Renal cortex interstitium (tissue), 11 donors: Measurements from ENCODE around the gene AUTS2. TPM values are rescaled to one million over a fixed set of nuclear protein-coding genes. Genes with fewer than 3 reads are reported as not detected.
A peak's percentile ranks its signal among the peaks of the same experiment; 100 is the strongest.

Experiments used
- DNase-seq, 11 donors: peaks; one replicate each; pipeline ENCODE4 v3.0.0-alpha.2; 2013; ENCODE audit warnings: low read depth in 9 of 11, low spot score in 4 of 11; ENCODE audit errors: extremely low read depth in 1 of 11
- polyA plus RNA-seq, 3 donors: library from polyadenylated mRNA; unstranded; fragments of 120-200 nt; gene quantifications; one replicate each; pipeline ENCODE4 v1.2.1, GENCODE V29; 2013; ENCODE audit not compliant: insufficient read length in 3 of 3

Gene AUTS2
- polyA plus RNA-seq, 3 donors, result 78.0 to 102 (median 90.7) TPM

DNA sequence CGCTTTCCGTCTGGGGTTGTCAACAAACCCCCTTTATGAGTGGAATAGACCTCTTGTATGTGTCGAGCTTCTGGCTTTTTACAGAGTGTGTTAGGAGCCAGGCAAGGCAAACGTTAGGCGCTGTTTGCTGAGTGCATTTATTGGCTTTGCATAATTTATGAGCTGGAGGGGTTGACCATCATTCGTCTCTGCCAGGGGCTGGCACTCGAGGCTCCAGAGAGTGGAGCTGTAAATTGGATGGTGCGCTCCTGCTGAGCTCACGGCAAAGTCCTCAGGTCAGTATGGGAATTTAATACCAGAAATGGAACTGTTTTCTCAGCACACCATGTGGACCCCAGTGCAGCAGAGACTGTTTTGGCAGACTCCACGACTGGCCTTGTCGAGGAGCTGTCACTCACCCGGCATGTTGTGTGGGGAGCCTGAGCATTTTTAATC lies 834.3 kb downstream of the AUTS2 start:
- peak; percentile 29 to 77 (median 57) for DNase-seq

DNA sequence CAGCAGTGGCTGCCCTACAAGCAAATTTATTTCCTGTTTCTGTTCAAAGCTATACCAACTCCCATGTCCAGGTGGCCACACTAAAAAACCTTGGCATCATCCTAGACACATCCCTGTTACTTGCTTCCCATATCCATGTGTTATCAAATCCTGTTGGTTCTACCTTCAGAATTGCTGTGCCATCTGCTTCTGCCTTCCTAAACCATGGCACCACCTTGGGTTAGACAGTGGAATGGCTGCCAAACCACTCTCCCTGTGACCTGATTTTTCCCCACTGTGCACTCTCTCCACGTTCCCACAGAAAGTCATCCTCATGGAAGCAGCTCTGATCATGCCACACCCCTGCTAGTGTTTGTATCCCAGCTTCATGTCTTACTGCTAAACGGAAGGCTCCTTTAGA lies 836.1 kb downstream of the AUTS2 start:
- no peak for DNase-seq

DNA sequence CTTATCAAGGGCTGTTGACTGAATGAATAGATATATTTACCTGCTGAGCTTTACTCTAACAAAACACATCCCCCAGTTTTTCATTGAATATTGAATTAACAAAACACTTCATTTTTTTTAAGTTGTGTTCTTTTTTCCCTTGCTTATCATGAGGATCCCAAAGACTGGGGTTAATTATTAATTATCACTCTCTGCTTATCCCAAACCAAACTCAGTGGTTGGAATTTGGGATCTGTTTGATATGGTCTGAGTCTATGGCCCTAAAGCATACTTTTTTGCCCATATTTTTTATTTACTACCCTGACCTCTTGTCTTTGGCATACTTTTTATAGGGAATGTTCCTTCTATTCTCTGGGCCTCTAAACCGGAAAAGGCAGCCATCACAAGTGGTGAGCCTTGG lies 836.5 kb downstream of the AUTS2 start:
- no peak for DNase-seq

DNA sequence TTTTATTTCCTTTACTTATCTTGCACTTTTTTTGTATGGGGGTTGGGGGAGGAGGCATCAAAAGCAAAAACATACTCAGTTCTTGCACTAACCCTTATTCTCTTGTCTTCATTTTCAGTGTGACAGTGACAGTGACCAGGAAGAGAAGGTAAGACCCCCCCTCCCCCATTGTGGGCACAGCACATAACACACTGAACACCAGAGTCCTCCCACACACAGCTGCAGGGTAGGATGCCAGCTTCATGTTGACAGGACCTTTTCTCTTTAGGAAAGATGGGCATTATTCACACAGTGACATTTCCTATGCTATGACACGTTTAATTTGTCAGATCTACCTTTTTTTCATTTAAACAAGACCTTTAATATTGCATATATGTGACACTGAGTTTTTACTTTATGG lies 837.4 kb downstream of the AUTS2 start:
- DNase-seq, result peak in 3 of 11 donors; percentile 37 to 59 (median 49)

DNA sequence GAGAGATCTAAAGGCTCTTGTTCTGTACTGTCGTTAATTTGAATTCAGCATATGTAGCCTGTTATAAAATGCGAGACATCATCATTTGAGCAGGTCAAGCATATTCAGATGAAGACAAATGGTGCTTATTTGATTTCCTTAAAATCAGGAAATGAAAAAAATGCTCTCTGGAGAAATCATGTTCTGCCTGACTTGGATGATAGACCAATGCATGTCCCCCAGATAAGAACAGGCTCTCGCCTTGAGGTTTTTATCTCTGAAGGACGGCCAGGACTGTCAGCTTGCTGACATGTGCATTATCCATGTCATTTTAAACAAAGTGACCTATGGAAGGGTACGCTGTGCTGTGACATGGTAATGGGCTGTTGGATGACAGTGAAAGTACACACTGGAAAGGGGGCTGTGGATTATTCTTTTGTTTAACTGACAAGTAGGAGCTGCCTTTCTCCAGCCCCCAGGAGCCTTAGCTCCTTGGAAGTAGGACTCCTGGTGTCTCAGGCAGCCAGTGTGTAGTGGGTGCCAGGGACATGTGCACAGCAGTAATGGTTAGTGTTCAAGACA lies 838.6 kb downstream of the AUTS2 start:
- no peak for DNase-seq

DNA sequence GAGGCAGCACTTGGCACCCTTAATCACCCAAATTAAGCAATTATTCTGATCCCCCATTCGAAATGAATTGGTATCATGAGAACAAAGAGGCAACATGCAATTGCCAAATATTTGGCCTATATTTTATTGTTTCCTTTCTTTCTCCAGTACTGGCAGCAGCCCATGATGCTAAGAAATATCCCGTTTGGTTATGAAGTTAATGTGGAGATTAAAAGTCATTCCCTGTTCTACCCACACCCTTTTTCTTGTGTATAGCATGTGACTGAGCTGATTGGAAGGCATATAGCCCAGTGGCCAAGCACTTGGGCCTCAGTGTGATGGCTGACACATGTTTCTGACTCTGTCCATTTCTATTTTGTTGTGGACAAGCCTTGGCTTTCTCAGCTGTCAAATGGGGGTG lies 841.4 kb downstream of the AUTS2 start:
- no peak for DNase-seq

GRCh38 chr7:70446448-70447143 lies 848.3 kb downstream of the AUTS2 start:
- no peak for DNase-seq

DNA sequence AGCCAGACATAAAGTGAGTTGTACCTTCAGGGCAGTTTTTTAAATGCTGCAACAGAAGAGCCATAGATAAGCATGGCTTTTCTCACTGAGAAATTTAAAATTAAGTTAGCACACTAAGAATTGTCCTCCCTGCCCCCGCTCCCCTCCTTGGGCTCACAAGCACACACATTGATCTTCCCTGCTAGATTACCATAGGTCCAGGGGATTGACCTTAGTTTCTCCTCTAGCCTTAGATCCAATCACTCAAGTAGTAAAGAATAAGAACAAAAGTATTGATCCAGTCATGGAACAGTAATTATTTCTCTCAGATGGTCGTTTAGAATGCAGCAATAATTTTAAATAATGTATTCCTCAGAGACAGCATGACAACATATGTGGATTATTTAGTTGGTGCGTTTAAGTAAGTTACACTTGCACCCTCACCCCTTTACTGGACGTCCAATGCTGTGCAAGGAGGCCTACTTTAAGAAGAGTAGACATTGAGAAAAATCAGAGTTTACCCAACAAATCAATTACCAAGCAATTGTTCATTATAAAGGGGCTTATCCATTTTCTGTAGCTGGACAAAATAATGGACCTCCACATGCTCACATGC lies 850.1 kb downstream of the AUTS2 start:
- DNase-seq, result no peak

GRCh38 chr7:70450731-70451130 lies 852.5 kb downstream of the AUTS2 start:
- no peak for DNase-seq

DNA sequence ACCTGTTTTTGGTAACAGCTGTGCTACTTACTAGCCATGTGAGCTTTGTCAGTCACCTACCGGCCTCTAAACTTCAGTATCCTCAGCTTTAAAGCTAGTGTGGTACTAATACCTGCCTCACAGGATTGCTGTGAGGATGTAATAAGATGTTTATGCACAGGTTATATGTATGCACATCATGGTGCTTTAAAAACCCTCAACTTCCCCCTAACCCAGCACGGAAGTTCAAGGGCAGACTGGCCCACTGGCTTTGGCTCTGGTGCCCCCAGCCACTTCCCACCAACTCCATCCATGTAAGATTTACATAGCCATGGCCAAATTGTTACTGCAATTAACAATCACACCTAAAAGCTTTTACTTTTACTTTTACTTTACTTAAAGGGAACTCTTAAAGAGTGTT lies 857.6 kb downstream of the AUTS2 start:
- no peak for DNase-seq

- DNase-seq, result no peak
Observed at GRCh38 chr7:70456719-70457118, 858.4 kb downstream of the AUTS2 start.

DNA sequence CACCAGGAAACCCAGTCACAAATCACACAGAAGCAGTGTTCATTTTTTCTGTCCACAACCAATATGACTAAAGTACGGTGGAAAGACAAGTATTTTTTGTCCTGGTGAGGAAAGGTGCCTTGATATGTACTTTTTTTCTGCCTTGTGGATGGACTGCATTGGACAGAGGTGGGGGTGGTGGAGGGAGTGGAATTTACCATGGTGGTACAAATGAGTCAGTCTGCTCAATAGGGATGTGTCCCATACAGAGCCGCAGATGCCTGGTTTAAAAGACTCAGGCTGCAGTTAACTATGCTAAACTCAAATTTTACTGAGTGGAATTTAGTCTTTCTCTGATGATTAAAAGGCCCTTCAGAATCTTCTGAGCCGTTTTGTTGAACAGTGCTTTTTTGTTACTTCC lies 859.2 kb downstream of the AUTS2 start:
- DNase-seq, result no peak

- no peak for DNase-seq
Observed at GRCh38 chr7:70457883-70458680, 859.8 kb downstream of the AUTS2 start.

GRCh38 chr7:70458745-70459144 lies 860.5 kb downstream of the AUTS2 start:
- no peak for DNase-seq

DNA sequence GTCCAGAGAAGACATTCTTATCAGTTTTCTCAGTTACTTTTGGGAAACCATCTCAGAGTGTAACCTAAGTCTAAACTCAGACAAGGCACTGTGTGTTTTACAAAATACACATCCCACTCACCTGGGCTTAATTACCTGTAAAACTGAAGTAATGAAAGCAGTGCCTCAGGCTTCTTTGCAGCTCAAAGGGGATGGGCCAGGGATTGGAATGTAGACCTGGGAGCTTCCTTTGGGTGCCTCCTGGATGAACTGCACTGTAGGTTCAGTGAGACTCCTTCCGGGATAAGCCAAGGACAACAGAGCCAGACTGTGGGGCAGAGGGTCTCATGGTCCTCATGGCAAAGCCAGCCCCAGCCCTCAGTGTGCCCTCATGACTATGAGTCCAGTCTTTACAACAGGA lies 861.3 kb downstream of the AUTS2 start:
- no peak for DNase-seq

DNA sequence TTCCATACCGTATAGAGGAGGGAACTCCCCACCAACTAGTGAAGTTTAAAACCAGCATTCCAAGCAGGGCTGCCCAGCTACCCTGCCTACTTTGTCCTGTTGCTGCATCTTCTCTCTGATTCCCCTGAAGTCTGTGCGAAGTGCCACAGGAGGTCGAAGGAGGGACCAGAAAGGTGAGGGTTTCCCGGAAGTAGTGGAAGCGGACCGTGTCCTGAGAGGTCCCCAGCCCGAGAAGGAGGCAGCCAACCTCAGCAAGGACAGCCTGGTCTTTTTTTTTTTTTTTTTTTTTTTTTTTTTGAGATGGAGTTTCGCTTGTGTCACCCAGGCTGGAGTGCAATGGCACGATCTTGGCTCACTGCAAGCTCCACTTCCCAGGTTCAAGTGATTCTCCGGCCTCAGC lies 861.8 kb downstream of the AUTS2 start:
- DNase-seq, result no peak

DNA sequence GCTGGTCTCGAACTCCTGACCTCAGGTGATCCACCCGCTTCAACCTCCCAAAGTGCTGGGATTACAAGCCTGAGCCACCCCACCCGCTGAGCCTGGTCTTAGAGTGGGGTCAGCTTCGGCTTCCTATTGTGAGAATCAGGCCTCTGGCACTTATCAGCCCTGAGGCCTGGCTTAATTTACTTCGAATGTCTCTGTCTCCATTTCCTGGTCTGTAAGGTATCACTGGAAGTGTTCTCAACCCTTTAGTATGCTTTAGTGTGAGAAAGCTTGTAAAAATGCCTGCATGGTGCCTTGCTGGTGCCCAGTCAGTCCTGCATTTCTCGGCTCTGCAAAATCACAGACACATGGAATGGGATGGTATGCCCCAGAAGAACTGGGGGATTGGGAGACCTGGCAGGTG lies 862.3 kb downstream of the AUTS2 start:
- no peak for DNase-seq

DNA sequence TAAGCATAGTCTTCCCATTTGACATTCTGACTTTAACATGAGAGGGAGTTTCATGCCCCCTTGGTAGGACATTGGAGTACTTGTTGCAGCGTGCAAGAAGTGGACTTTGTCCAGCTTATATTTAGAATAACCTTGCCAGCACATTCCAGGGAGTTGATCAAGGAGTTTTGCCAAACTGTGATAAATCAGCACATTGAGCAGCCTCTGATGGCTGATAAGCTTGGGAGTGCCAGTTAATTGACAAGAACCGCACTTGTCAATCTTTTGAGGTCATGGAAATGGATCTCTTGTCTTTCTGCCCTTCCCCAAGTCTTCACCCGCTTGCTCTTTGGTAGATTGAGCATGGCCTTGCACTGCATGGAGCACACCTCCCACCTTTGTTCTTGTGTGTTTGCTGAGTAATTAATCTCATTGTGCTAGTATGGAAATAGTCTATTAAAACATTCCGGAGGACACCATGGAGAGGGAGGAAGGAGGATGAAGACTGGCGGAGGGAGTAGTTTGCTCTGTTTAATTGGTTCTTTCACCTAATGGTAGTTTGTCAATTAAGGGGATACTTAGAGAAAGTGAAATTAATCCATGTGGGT lies 865.2 kb downstream of the AUTS2 start:
- no peak for DNase-seq

DNA sequence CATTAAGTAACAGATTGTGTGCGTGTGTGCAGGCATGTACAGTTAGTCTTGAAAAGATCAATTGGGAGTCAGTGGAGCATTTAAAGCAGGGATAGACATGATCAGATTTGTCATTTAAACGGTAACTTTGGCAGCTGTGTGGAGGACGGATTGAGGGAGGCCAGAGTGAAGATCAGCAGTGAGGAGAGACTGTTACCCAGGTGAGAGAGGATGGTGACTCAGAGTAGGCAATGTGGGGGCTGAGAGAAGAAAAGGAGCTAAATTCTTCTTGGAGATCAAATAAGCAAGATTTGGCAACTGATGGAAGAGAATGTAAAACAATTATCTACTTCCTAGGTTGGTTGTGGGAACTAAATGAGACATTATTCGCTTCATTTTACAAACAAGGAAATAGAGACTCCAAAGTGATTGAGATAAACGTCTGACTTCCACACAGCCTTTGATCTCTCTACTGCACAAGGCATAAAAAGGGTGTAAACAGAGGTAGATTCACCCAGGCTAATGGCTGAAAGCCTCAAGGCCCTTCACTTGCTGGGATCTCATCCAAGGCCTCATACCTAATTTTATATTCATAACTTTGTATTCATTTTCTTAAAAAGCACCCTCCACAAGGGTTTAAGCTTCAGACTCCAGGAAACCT lies 868.6 kb downstream of the AUTS2 start:
- no peak for DNase-seq
